Neuron (in vitro differentiated cells): ENCODE results near the gene KIAA1549.
A peak's percentile ranks its signal among the peaks of the same experiment; 100 is the strongest.
"Not testable (repeated sequence)": the region's sequence is repeated elsewhere in the genome, so short reads cannot be mapped to it uniquely, and the experiment has no call there.

ENCODE experiments used
- H2AFZ ChIP-seq: one replicate; pipeline ENCODE4 v1.6.1; 2013; ENCODE audit warnings: low read depth, mild to moderate bottlenecking, inconsistent platforms, low read length, moderate library complexity
- H3K27me3 ChIP-seq: one replicate; pipeline ENCODE4 v1.6.1; 2013; ENCODE audit warnings: low read length; ENCODE audit not compliant: insufficient read depth
- H3K36me3 ChIP-seq: one replicate; pipeline ENCODE4 v1.6.1; 2013; ENCODE audit warnings: low read length; ENCODE audit not compliant: insufficient read depth
- H3K4me1 ChIP-seq: one replicate; pipeline ENCODE4 v1.6.1; 2013; ENCODE audit warnings: low read length; ENCODE audit not compliant: insufficient read depth
- H3K4me3 ChIP-seq: 2 replicates; pipeline ENCODE4 v1.5.1; 2013; ENCODE audit warnings: mild to moderate bottlenecking, low read length, moderate library complexity
- H3K9me3 ChIP-seq: one replicate; pipeline ENCODE4 v1.6.1; 2013; ENCODE audit warnings: low read length

KIAA1549 gene

GRCh38 chr7:138981332-138982203 is at the start of gene KIAA1549:
Gene KIAA1549 (minus strand): TSS chr7:138981389. CDS start chr7:138981269, 120 bp downstream.
- peaks cover 15% of the 10 kb centered on the region for H3K4me1 ChIP-seq
- H3K9me3 ChIP-seq = no peaks in the 10 kb centered on the region
- H2AFZ ChIP-seq = peak within 1 kb of the TSS; percentile 83
- no peaks in the 10 kb centered on the region for H3K27me3 ChIP-seq
- H3K4me3 ChIP-seq = peak within 1 kb of the TSS; percentile 76
- peaks cover 4% of the 10 kb centered on the region for H3K36me3 ChIP-seq

DNA sequence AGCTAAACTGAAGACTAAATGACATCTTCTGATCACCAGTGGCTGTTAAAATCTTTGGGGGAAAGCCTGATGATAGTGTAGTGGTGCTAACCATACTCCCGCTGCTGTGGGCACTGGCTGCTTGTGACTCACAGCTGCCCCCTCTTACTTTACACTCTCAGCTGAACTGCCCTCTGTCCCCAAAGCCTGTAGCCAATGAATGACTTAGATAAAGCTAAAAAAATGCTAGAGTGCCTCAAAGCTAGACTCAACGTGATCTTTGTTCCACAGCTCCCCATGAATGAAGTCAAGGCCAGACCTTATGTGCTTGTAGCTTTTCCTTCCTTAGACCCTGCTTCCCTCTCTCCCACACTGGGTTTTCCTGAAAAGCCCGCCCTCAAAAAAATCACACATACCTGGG is 48.2 kb upstream of the KIAA1549 start:
- Histone ChIP-seq H3K4me1 (no peaks in the 10 kb centered on the region), H2AFZ (no peak overlapping the region), H3K4me3 (no peak overlapping the region), H3K36me3 (no peaks in the 10 kb centered on the region), H3K27me3 (peaks cover 6% of the 10 kb centered on the region), H3K9me3 (peaks cover 2% of the 10 kb centered on the region)

- H3K9me3 ChIP-seq = no peaks in the 10 kb centered on the region
- H3K36me3 ChIP-seq = no peaks in the 10 kb centered on the region
- no peak overlapping the region for H2AFZ ChIP-seq
- H3K4me1 ChIP-seq = no peaks in the 10 kb centered on the region
- H3K4me3 ChIP-seq = no peak overlapping the region
- no peaks in the 10 kb centered on the region for H3K27me3 ChIP-seq
These were observed 45.4 kb upstream of the KIAA1549 start for GRCh38 chr7:139026551-139026950.

GRCh38 chr7:139025861-139026260 is 44.7 kb upstream of the KIAA1549 start:
- H3K36me3 ChIP-seq, H3K27me3 ChIP-seq, H3K9me3 ChIP-seq, H2AFZ ChIP-seq, H3K4me3 ChIP-seq, H3K4me1 ChIP-seq: not testable (repeated sequence)

- Histone ChIP-seq H3K36me3 (no peaks in the 10 kb centered on the region), H2AFZ (no peak overlapping the region), H3K4me3 (no peak overlapping the region), H3K4me1 (no peaks in the 10 kb centered on the region), H3K9me3 (no peaks in the 10 kb centered on the region), H3K27me3 (no peaks in the 10 kb centered on the region)
These were observed 41.9 kb upstream of the KIAA1549 start for GRCh38 chr7:139023076-139023475.

DNA sequence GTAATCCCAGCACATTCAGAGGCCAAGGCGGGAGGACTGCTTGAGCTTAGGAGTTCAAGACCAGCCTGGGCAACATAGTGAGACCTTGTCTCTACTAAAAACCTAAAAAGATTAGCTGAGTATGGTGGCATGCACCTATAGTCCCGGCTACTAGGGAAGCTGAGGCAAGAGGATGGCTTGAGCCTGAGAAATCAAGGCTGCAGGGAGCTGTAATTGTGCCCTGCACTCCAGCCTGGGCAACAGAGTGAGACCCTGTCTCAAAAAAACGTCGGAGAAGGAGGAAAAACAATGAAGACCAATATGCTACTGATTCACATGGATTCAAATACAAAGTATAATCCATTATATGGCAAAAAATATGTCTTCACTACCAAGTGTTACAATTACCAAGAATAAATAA is 41.1 kb upstream of the KIAA1549 start:
- Histone ChIP-seq H2AFZ (no peak overlapping the region), H3K4me3 (no peak overlapping the region), H3K4me1 (no peaks in the 10 kb centered on the region), H3K9me3 (no peaks in the 10 kb centered on the region), H3K36me3 (no peaks in the 10 kb centered on the region), H3K27me3 (no peaks in the 10 kb centered on the region)

DNA sequence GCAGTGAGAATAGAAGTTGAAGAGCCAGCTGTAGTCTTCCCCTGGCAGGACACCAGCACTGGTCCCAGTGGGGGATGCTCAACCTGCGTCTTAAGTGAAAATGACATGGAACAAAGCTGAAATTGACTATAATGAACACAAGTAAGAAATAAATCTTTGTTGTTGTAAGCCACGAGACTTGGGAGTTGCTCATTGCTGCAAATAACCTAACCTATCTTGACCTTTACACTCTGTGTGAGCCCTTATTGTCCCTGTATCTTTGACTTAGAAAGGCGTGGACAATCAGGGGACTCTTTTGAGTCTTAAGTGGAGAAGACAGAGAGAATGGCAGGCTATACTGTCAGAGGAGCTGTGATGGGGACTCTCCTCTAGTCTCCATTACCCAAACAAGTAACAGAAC is 37.7 kb upstream of the KIAA1549 start:
- Histone ChIP-seq H3K9me3 (no peaks in the 10 kb centered on the region), H2AFZ (no peak overlapping the region), H3K4me3 (no peak overlapping the region), H3K4me1 (no peaks in the 10 kb centered on the region), H3K36me3 (no peaks in the 10 kb centered on the region), H3K27me3 (no peaks in the 10 kb centered on the region)

DNA sequence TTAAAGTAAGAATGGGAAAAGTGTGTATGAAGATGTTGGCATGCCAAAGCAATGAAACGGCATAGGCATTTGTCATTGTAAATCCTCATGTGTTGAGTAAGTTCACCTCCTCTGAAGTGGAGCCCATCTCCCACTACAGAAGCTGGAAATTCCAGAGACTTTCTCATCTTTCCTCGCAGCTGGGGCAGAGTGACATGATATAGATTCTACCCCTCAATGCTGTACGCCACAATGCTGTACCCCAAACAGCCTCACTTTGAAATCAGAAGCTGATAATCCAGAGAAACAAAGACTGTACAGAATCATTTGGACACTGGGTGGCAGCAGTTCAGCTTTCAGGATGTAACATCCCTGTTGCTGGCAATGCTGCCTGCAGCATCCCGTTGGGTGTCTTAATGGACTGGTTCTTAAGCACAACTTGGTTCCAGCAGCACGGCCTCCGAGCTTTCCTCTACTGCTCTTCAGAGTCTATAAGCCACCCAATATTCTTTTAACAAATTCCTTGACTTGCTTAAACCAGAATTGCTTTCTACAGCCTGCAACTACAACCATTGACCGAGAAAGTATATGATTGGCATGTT is 35.8 kb upstream of the KIAA1549 start:
- Histone ChIP-seq H3K9me3 (no peaks in the 10 kb centered on the region), H3K4me1 (no peaks in the 10 kb centered on the region), H2AFZ (no peak overlapping the region), H3K4me3 (no peak overlapping the region), H3K36me3 (no peaks in the 10 kb centered on the region), H3K27me3 (no peaks in the 10 kb centered on the region)

GRCh38 chr7:139011373-139011772 is 30.2 kb upstream of the KIAA1549 start:
- Histone ChIP-seq H3K9me3 (no peaks in the 10 kb centered on the region), H3K4me3 (no peak overlapping the region), H3K4me1 (no peaks in the 10 kb centered on the region), H3K27me3 (no peaks in the 10 kb centered on the region), H3K36me3 (no peaks in the 10 kb centered on the region), H2AFZ (no peak overlapping the region)

DNA sequence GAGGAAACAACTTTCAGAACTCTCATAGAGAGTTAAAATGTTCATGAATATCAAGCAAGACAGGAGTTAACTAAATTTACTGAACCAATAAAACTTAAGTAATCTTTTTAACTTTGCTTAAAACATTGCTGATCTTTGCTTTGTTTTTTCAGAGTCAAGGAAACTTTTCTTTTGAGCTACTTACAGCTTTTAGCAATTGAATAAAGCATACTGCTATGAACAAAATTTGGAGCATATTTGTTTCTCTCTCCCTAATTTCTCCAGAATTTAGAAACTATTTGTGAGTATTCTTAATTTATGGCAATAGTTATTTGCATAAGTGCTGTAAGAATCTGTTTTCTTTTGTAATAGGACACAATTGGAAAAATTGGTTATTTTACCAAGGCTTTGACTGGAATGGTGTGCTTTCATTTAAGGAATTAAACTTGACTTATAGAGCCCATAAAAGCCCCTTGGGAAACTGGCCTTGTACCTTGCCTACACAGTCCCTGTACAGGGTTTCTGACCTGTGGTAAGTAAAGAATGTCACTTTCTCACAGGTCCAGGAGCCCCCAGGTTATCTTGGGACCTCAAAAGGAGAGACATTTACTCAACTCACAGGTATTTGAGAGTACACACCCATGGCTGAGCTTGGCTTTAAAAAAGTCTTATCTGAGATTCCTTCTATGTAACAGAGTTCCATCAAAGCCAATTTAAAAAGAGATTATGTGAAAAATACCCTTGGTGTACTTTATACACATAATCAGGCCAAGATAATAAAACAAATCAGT is 23.3 kb upstream of the KIAA1549 start:
- Histone ChIP-seq H2AFZ (no peak overlapping the region), H3K27me3 (no peaks in the 10 kb centered on the region), H3K4me1 (no peaks in the 10 kb centered on the region), H3K9me3 (no peaks in the 10 kb centered on the region), H3K4me3 (no peak overlapping the region), H3K36me3 (no peaks in the 10 kb centered on the region)

DNA sequence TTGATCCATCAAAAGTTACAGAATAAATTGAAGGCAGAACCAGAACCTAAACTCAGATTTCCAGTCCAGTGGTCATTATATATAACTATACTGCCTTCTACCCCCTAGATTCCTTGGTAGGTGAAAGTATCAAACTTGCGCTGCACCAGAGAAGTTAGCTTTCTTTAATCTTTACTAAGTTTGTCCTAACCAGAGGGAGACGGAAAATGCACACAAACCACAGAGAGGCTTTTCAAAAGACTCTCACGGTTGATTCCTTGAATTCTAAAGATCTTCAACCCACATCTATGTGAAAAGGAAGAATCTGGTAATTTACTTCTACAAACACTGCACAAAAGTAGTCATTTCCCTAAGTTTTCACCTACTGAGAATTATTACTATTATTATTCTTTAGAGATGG is 18.2 kb upstream of the KIAA1549 start:
- Histone ChIP-seq H3K27me3 (no peaks in the 10 kb centered on the region), H3K36me3 (no peaks in the 10 kb centered on the region), H2AFZ (no peak overlapping the region), H3K4me1 (no peaks in the 10 kb centered on the region), H3K9me3 (no peaks in the 10 kb centered on the region), H3K4me3 (no peak overlapping the region)

- Histone ChIP-seq H3K9me3 (peaks cover 5% of the 10 kb centered on the region), H3K27me3 (no peaks in the 10 kb centered on the region), H3K4me3 (no peak overlapping the region), H3K36me3 (no peaks in the 10 kb centered on the region), H2AFZ (no peak overlapping the region), H3K4me1 (no peaks in the 10 kb centered on the region)
These were observed 10.9 kb upstream of the KIAA1549 start for GRCh38 chr7:138992052-138992531.

DNA sequence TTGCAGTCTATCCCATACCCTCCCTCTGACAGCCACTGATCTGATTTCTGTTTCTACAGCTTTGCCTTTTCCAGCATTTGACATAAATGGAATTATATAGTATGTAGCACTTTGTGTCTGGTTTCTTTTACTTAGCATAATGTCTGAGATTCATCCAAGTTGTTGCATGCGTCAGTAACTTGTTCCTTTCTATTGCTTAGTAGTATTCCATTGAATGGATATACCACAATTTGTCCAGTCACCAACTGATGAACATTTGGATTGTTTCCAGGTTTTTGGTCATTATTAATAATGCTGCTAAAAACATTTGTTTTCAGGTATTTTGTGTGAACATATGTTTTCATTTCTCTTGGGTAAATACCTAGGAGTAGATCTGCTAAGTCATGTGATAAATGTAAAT is 6.5 kb upstream of the KIAA1549 start:
- Histone ChIP-seq H3K4me1 (no peaks in the 10 kb centered on the region), H3K9me3 (peaks cover 5% of the 10 kb centered on the region), H3K4me3 (no peak overlapping the region), H3K27me3 (no peaks in the 10 kb centered on the region), H2AFZ (no peak overlapping the region), H3K36me3 (no peaks in the 10 kb centered on the region)
